Cardiac fibroblast (primary cell): ENCODE results near the gene ADGRG6.

ENCODE experiments used
- DNase-seq, 2 donors: peaks; one replicate each; pipeline versions ENCODE4 v3.0.0 to v3.0.0-alpha.2; 2010; ENCODE audit warnings: low read depth in 2 of 2
- H3K4me3 ChIP-seq, 2 donors: replicated peaks in 1 of 2; 1 replicate in 1 of 2; 2 replicates in 1 of 2; pipeline ENCODE4 v1.5.1; 2011; ENCODE audit warnings: low read depth in 2 of 2, low read length in 2 of 2, mild to moderate bottlenecking in 2 of 2, moderate library complexity in 1 of 2
- CTCF ChIP-seq: IDR thresholded peaks from one replicate; pipeline ENCODE4 v1.5.1; 2011; ENCODE audit warnings: low read depth, mild to moderate bottlenecking, low read length, inconsistent platforms

Gene ADGRG6

GRCh38 chr6:142297605-142297995 is 4.2 kb upstream of the ADGRG6 start:
- no peak for TF ChIP-seq CTCF
- H3K4me3 ChIP-seq: no peak overlapping the region
- DNase-seq: no peak

GRCh38 chr6:142297996-142298753 is 3.6 kb upstream of the ADGRG6 start:
- H3K4me3 ChIP-seq: no peak overlapping the region
- TF ChIP-seq CTCF: no peak
- peak; percentile 78 to 92 for DNase-seq

GRCh38 chr6:142300302-142300701 is 1.5 kb upstream of the ADGRG6 start:
- no peak overlapping the region for H3K4me3 ChIP-seq
- peak in 1 of 2 donors; percentile 26 for DNase-seq
- no peak for TF ChIP-seq CTCF

- no peak for TF ChIP-seq CTCF
- peak; percentile 82 to 86 for DNase-seq
- H3K4me3 ChIP-seq: peak overlapping the region; percentile 63 to 71
Measured at GRCh38 chr6:142300758-142301650, 803 bp upstream of the ADGRG6 start.

- DNase-seq: no peak
- TF ChIP-seq CTCF: no peak
- peak overlapping the region; percentile 63 to 71 for H3K4me3 ChIP-seq
Measured at GRCh38 chr6:142302421-142303175, 791 bp downstream of the ADGRG6 start.

GRCh38 chr6:142303176-142303533 is 1.3 kb downstream of the ADGRG6 start:
- H3K4me3 ChIP-seq: no peak overlapping the region
- no peak for DNase-seq
- TF ChIP-seq CTCF: no peak
